ENCODE results near the gene ZNF862.

GRCh38 chr7:149831741-149832219 is 6.4 kb upstream of the ZNF862 start:
- no peak for TF ChIP-seq CTCF (conservative IDR thresholded peaks at IDR 0.05; ENCODE audit: low read depth in 2 of 2)
- TF ChIP-seq POLR2AphosphoS5 (IDR thresholded peaks at IDR 0.05; ENCODE audit: low read depth), result no peak
- TF ChIP-seq ZNF114 (CRISPR knock-in tag; IDR thresholded peaks at IDR 0.05), result no peak
- no peak for TF ChIP-seq EZH2 (IDR thresholded peaks at IDR 0.05; ENCODE audit: low read depth, unreplicated experiment)
- TF ChIP-seq REST (IDR thresholded peaks at IDR 0.05; ENCODE audit: unreplicated experiment), result no peak
- no peak for TF ChIP-seq JUNB (IDR thresholded peaks at IDR 0.05; ENCODE audit: unreplicated experiment)
- no peak for TF ChIP-seq CREB1 (CRISPR knock-in tag; IDR thresholded peaks at IDR 0.05; ENCODE audit: low read depth)
- TF ChIP-seq, protein P1, sequence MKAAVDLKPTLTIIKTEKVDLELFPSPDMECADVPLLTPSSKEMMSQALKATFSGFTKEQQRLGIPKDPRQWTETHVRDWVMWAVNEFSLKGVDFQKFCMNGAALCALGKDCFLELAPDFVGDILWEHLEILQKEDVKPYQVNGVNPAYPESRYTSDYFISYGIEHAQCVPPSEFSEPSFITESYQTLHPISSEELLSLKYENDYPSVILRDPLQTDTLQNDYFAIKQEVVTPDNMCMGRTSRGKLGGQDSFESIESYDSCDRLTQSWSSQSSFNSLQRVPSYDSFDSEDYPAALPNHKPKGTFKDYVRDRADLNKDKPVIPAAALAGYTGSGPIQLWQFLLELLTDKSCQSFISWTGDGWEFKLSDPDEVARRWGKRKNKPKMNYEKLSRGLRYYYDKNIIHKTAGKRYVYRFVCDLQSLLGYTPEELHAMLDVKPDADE (IDR thresholded peaks at IDR 0.05), result no peak
